Measurements from ENCODE around the gene SERTM2.

DNA sequence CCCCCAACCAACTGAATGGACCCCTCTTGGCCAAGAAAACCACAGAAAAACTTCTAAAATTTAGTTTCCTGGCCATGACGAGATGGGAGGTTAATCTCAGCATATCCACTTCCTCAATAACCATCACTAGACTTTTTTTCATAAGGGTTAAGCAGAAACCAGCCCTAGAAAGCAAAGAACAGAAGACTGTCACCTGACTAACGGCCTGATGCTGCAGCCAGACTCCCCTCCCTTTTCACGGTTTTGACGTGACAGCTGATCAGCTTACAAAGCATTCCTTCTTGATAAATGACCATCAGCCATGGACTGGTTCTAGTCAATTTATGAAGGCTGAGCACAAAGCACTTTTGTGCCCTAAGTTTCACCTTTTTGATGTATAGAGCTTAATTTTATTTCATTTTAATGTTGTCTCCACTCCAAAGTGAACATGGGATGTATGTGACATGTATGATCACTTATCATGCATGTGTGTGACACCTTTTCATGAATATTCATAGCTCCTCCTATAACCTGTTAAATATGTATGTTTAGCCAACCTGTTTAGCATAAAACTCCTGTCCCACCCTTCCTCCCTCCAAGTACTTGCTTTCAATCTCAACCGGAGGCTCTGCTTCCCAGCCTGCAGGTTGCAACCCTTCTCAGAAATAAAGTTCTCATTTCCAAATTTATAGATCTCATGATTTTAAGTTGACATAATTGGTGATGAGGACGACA is 56.3 kb downstream of the SERTM2 start:
- TF ChIP-seq, protein P1, sequence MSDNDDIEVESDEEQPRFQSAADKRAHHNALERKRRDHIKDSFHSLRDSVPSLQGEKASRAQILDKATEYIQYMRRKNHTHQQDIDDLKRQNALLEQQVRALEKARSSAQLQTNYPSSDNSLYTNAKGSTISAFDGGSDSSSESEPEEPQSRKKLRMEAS (CRISPR knock-in tag; IDR thresholded peaks at IDR 0.05) = no peak
- TF ChIP-seq TEAD1 (CRISPR knock-in tag; IDR thresholded peaks at IDR 0.05) (no peak), JUN (CRISPR knock-in tag; IDR thresholded peaks at IDR 0.05) (no peak), TP53 (CRISPR knock-in tag; IDR thresholded peaks at IDR 0.05) (no peak), HMGA2 (CRISPR knock-in tag; IDR thresholded peaks at IDR 0.05) (no peak), MYBL2 (CRISPR knock-in tag; IDR thresholded peaks at IDR 0.05) (no peak)
- TF ChIP-seq, protein P2, sequence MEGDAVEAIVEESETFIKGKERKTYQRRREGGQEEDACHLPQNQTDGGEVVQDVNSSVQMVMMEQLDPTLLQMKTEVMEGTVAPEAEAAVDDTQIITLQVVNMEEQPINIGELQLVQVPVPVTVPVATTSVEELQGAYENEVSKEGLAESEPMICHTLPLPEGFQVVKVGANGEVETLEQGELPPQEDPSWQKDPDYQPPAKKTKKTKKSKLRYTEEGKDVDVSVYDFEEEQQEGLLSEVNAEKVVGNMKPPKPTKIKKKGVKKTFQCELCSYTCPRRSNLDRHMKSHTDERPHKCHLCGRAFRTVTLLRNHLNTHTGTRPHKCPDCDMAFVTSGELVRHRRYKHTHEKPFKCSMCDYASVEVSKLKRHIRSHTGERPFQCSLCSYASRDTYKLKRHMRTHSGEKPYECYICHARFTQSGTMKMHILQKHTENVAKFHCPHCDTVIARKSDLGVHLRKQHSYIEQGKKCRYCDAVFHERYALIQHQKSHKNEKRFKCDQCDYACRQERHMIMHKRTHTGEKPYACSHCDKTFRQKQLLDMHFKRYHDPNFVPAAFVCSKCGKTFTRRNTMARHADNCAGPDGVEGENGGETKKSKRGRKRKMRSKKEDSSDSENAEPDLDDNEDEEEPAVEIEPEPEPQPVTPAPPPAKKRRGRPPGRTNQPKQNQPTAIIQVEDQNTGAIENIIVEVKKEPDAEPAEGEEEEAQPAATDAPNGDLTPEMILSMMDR (IDR thresholded peaks at IDR 0.05) = no peak
- TF ChIP-seq, protein P3, sequence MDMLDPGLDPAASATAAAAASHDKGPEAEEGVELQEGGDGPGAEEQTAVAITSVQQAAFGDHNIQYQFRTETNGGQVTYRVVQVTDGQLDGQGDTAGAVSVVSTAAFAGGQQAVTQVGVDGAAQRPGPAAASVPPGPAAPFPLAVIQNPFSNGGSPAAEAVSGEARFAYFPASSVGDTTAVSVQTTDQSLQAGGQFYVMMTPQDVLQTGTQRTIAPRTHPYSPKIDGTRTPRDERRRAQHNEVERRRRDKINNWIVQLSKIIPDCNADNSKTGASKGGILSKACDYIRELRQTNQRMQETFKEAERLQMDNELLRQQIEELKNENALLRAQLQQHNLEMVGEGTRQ (CRISPR knock-in tag; IDR thresholded peaks at IDR 0.05) = no peak
- TF ChIP-seq, protein P4, sequence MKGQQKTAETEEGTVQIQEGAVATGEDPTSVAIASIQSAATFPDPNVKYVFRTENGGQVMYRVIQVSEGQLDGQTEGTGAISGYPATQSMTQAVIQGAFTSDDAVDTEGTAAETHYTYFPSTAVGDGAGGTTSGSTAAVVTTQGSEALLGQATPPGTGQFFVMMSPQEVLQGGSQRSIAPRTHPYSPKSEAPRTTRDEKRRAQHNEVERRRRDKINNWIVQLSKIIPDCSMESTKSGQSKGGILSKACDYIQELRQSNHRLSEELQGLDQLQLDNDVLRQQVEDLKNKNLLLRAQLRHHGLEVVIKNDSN (CRISPR knock-in tag; IDR thresholded peaks at IDR 0.05) = no peak
- TF ChIP-seq, protein P5, sequence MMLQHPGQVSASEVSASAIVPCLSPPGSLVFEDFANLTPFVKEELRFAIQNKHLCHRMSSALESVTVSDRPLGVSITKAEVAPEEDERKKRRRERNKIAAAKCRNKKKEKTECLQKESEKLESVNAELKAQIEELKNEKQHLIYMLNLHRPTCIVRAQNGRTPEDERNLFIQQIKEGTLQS (CRISPR knock-in tag; conservative IDR thresholded peaks at IDR 0.05) = no peak
